Measurements from ENCODE around the gene UBE2Q2. TPM values are rescaled to one million over a fixed set of nuclear protein-coding genes. Genes with fewer than 3 reads are reported as not detected.
A peak's percentile ranks its signal among the peaks of the same experiment; 100 is the strongest.
"Not testable (repeated sequence)": the region's sequence is repeated elsewhere in the genome, so short reads cannot be mapped to it uniquely, and the experiment has no call there.

UBE2Q2 gene
- total RNA-seq, 3 donors from 2014 or later (not counting 1 experiment from before 2014, with no cell fraction given): 39.5 to 64.6 (median 63.9) TPM

- Histone ChIP-seq H3K27ac (ENCODE audit: low read length) (no peak overlapping the region), H3K4me3 (ENCODE audit: low read length) (no peak overlapping the region), H3K9me3 (ENCODE audit: control insufficient read depth, insufficient read depth, low read length) (no peaks in the 10 kb centered on the region), H3K27me3 (ENCODE audit: control insufficient read depth, insufficient read depth, low read length) (no peaks in the 10 kb centered on the region), H3K4me1 (ENCODE audit: control insufficient read depth, insufficient read depth, low read length) (peaks cover 18% of the 10 kb centered on the region), H3K36me3 (ENCODE audit: control insufficient read depth, insufficient read depth, low read length) (peaks cover 3% of the 10 kb centered on the region)
- Mint-ChIP-seq H3K27ac (peak overlapping the region; percentile 86 to 94), H3K9me3 (no peaks in the 10 kb centered on the region), H3K27me3 (ENCODE audit: low read depth in 2 of 2) (no peaks in the 10 kb centered on the region), H3K4me1 (peaks cover 25 to 38% of the 10 kb centered on the region in 2 donors), H3K4me3 (peak overlapping the region; percentile 93), H3K36me3 (no peaks in the 10 kb centered on the region)
- DNase-seq: no peak
- no peak for ATAC-seq
- TF ChIP-seq CTCF (IDR thresholded peaks at IDR 0.05): no peak
- WGBS (ENCODE audit: insufficient coverage): 95% methylated on average over 5 of the region's 5 CpGs
- intact Hi-C loops (cut with micrococcal nuclease): loop anchor here (10.0 kb wide), 1 partner anchor 60 kb away; the partner anchor contains the start of gene UBE2Q2
These were observed 62.0 kb downstream of the UBE2Q2 start for GRCh38 chr15:75905231-75905630.

- DNase-seq; H3K4me3 ChIP-seq (ENCODE audit: low read length); H3K27ac ChIP-seq (ENCODE audit: low read length); H3K27me3 ChIP-seq (ENCODE audit: control insufficient read depth, insufficient read depth, low read length); ATAC-seq; intact Hi-C loops (cut with micrococcal nuclease); H3K36me3 Mint-ChIP-seq; H3K27me3 Mint-ChIP-seq (ENCODE audit: low read depth in 2 of 2); H3K9me3 ChIP-seq (ENCODE audit: control insufficient read depth, insufficient read depth, low read length); H3K9me3 Mint-ChIP-seq; H3K4me3 Mint-ChIP-seq; H3K4me1 ChIP-seq (ENCODE audit: control insufficient read depth, insufficient read depth, low read length); H3K27ac Mint-ChIP-seq: not testable (repeated sequence)
- peaks cover 25 to 35% of the 10 kb centered on the region in 2 donors for H3K4me1 Mint-ChIP-seq
- H3K36me3 ChIP-seq (ENCODE audit: control insufficient read depth, insufficient read depth, low read length): peaks cover 13% of the 10 kb centered on the region
- WGBS (ENCODE audit: insufficient coverage): 100% methylated on average over 3 of the region's 3 CpGs
These were observed 67.1 kb downstream of the UBE2Q2 start for GRCh38 chr15:75910355-75910754.

GRCh38 chr15:75916978-75917377, 73.7 kb downstream of the UBE2Q2 start:
- TF ChIP-seq CTCF (IDR thresholded peaks at IDR 0.05): no peak
- intact Hi-C loops (cut with micrococcal nuclease): no loop called here
- no peak overlapping the region for H3K27ac Mint-ChIP-seq
- no peaks in the 10 kb centered on the region for H3K4me1 ChIP-seq (ENCODE audit: control insufficient read depth, insufficient read depth, low read length)
- H3K4me3 Mint-ChIP-seq: no peak overlapping the region
- 100% methylated on average over 1 of the region's 1 CpG for WGBS (ENCODE audit: insufficient coverage)
- peaks cover 17% of the 10 kb centered on the region for H3K36me3 Mint-ChIP-seq
- H3K36me3 ChIP-seq (ENCODE audit: control insufficient read depth, insufficient read depth, low read length): peaks cover 34% of the 10 kb centered on the region
- H3K27me3 Mint-ChIP-seq (ENCODE audit: low read depth in 2 of 2): no peaks in the 10 kb centered on the region
- no peak overlapping the region for H3K4me3 ChIP-seq (ENCODE audit: low read length)
- no peaks in the 10 kb centered on the region for H3K9me3 ChIP-seq (ENCODE audit: control insufficient read depth, insufficient read depth, low read length)
- DNase-seq (no peak), ATAC-seq (no peak)
- no peaks in the 10 kb centered on the region for H3K9me3 Mint-ChIP-seq
- H3K27me3 ChIP-seq (ENCODE audit: control insufficient read depth, insufficient read depth, low read length): no peaks in the 10 kb centered on the region
- peaks cover 12% of the 10 kb centered on the region in 2 donors for H3K4me1 Mint-ChIP-seq
- H3K27ac ChIP-seq (ENCODE audit: low read length): no peak overlapping the region

GRCh38 chr15:75918135-75918534, 74.9 kb downstream of the UBE2Q2 start:
- peaks cover 34% of the 10 kb centered on the region for H3K36me3 ChIP-seq (ENCODE audit: control insufficient read depth, insufficient read depth, low read length)
- H3K27ac Mint-ChIP-seq: no peak overlapping the region
- 97% methylated on average over 1 of the region's 1 CpG for WGBS (ENCODE audit: insufficient coverage)

More at GRCh38 chr15:75918135-75918534, 74.9 kb downstream of the UBE2Q2 start:
- no peaks in the 10 kb centered on the region for H3K27me3 ChIP-seq (ENCODE audit: control insufficient read depth, insufficient read depth, low read length)
- peaks cover 11 to 13% of the 10 kb centered on the region in 2 donors for H3K4me1 Mint-ChIP-seq
- DNase-seq: no peak
- H3K4me1 ChIP-seq (ENCODE audit: control insufficient read depth, insufficient read depth, low read length): no peaks in the 10 kb centered on the region
- no peaks in the 10 kb centered on the region for H3K9me3 ChIP-seq (ENCODE audit: control insufficient read depth, insufficient read depth, low read length)
- no peaks in the 10 kb centered on the region for H3K9me3 Mint-ChIP-seq
- no peak for ATAC-seq
- TF ChIP-seq CTCF (IDR thresholded peaks at IDR 0.05): no peak
- no peak overlapping the region for H3K4me3 ChIP-seq (ENCODE audit: low read length)
- H3K36me3 Mint-ChIP-seq: peaks cover 17% of the 10 kb centered on the region
- intact Hi-C loops (cut with micrococcal nuclease): no loop called here
- H3K4me3 Mint-ChIP-seq: no peak overlapping the region
- no peak overlapping the region for H3K27ac ChIP-seq (ENCODE audit: low read length)
- no peaks in the 10 kb centered on the region for H3K27me3 Mint-ChIP-seq (ENCODE audit: low read depth in 2 of 2)

Measured in natural killer cell (primary cell).